ENCODE data around the gene KIN. TPM values are rescaled to one million over a fixed set of nuclear protein-coding genes. Genes with fewer than 3 reads are reported as not detected.

Gene KIN
- total RNA-seq, 1 experiment from 2014 or later = 8.4 TPM

- Histone ChIP-seq H3K9me3 (ENCODE audit: control insufficient read depth, insufficient read depth, low read depth, low read length) (no peaks in the 10 kb centered on the region), H3K27ac (ENCODE audit: low read length) (no peak overlapping the region), H3K36me3 (ENCODE audit: control insufficient read depth, insufficient read depth, low read length) (peaks cover 3% of the 10 kb centered on the region; the same call in 1 of the 2 replicates), H3K27me3 (ENCODE audit: control insufficient read depth, insufficient read depth, low read length) (no peaks in the 10 kb centered on the region), H3K4me3 (ENCODE audit: low read depth in 2 of 2, low read length in 2 of 2) (no peak overlapping the region), H3K4me1 (ENCODE audit: control insufficient read depth, insufficient read depth, low read length) (no peaks in the 10 kb centered on the region)
- intact Hi-C loops (cut with micrococcal nuclease; ENCODE audit: unreplicated experiment) = no loop called here
- ATAC-seq (0 out of 2 replicates have a peak, but pooled peaks have one; percentile 34), DNase-seq (ENCODE audit: low read depth, low spot score) (no peak)
- ChIA-PET CTCF (no interaction called here), POLR2A (no interaction called here)
- in situ Hi-C loops (cut with HindIII; ENCODE audit: low pct_unique_long_range_greater_than_20kb, low sequenced_read_pairs) = no loop called here
- BruUV-seq (replicated peaks) = no TSS peak
- TF ChIP-seq SIN3A (IDR thresholded peaks at IDR 0.05; ENCODE audit: borderline replicate concordance, insufficient read depth, low read depth, low read length) = no peak
Observed at GRCh38 chr10:7810443-7810842, 22.6 kb upstream of the KIN start.

- Histone ChIP-seq H3K36me3 (ENCODE audit: control insufficient read depth, insufficient read depth, low read length) (peaks cover 7% of the 10 kb centered on the region; the same call in 1 of the 2 replicates), H3K9me3 (ENCODE audit: control insufficient read depth, insufficient read depth, low read depth, low read length) (no peaks in the 10 kb centered on the region), H3K4me1 (ENCODE audit: control insufficient read depth, insufficient read depth, low read length) (no peaks in the 10 kb centered on the region), H3K27me3 (ENCODE audit: control insufficient read depth, insufficient read depth, low read length) (no peaks in the 10 kb centered on the region), H3K27ac (ENCODE audit: low read length) (no peak overlapping the region), H3K4me3 (ENCODE audit: low read depth in 2 of 2, low read length in 2 of 2) (no peak overlapping the region)
- no peak for TF ChIP-seq CTCF (IDR thresholded peaks at IDR 0.05)
- no peak for TF ChIP-seq TCF7L2 (IDR thresholded peaks at IDR 0.05; ENCODE audit: low read depth, low read length)
- no peak for TF ChIP-seq SIN3A (IDR thresholded peaks at IDR 0.05; ENCODE audit: borderline replicate concordance, insufficient read depth, low read depth, low read length)
- no peak for TF ChIP-seq REST (IDR thresholded peaks at IDR 0.05; ENCODE audit: insufficient read depth in 1 of 2, low read depth in 2 of 2, low read length in 1 of 2)
- TF ChIP-seq POLR2AphosphoS5 (IDR thresholded peaks at IDR 0.05; ENCODE audit: low read depth, low read length) = no peak
- no peak for ATAC-seq
- ChIA-PET CTCF (no interaction called here), POLR2A (no interaction called here)
- in situ Hi-C loops (cut with HindIII; ENCODE audit: low pct_unique_long_range_greater_than_20kb, low sequenced_read_pairs) = no loop called here
- BruUV-seq (replicated peaks) = no TSS peak
- no peak for DNase-seq (ENCODE audit: low read depth, low spot score)
- intact Hi-C loops (cut with micrococcal nuclease; ENCODE audit: unreplicated experiment) = no loop called here
Observed at GRCh38 chr10:7808686-7809267, 21.0 kb upstream of the KIN start.

GRCh38 chr10:7804741-7805140 lies 16.9 kb upstream of the KIN start:
- Histone ChIP-seq H3K4me1 (ENCODE audit: control insufficient read depth, insufficient read depth, low read length) (no peaks in the 10 kb centered on the region), H3K4me3 (ENCODE audit: low read depth in 2 of 2, low read length in 2 of 2) (no peak overlapping the region), H3K36me3 (ENCODE audit: control insufficient read depth, insufficient read depth, low read length) (peaks cover 32% of the 10 kb centered on the region), H3K27me3 (ENCODE audit: control insufficient read depth, insufficient read depth, low read length) (no peaks in the 10 kb centered on the region), H3K9me3 (ENCODE audit: control insufficient read depth, insufficient read depth, low read depth, low read length) (no peaks in the 10 kb centered on the region), H3K27ac (ENCODE audit: low read length) (no peak overlapping the region)
- ATAC-seq = no peak
- no TSS peak for BruUV-seq (replicated peaks)
- CTCF ChIA-PET = no interaction called here
- intact Hi-C loops (cut with micrococcal nuclease; ENCODE audit: unreplicated experiment) (no loop called here), in situ Hi-C loops (cut with HindIII; ENCODE audit: low pct_unique_long_range_greater_than_20kb, low sequenced_read_pairs) (no loop called here)
- no peak for DNase-seq (ENCODE audit: low read depth, low spot score)
- POLR2A ChIA-PET = no interaction called here
- TF ChIP-seq TCF7L2 (IDR thresholded peaks at IDR 0.05; ENCODE audit: low read depth, low read length) (no peak), POLR2AphosphoS5 (IDR thresholded peaks at IDR 0.05; ENCODE audit: low read depth, low read length) (no peak), CTCF (IDR thresholded peaks at IDR 0.05) (no peak), REST (IDR thresholded peaks at IDR 0.05; ENCODE audit: insufficient read depth in 1 of 2, low read depth in 2 of 2, low read length in 1 of 2) (no peak), SIN3A (IDR thresholded peaks at IDR 0.05; ENCODE audit: borderline replicate concordance, insufficient read depth, low read depth, low read length) (no peak)

Data from Panc1 (cell line).